ENCODE results near the gene PNKD.

The PNKD gene

GRCh38 chr2:218269900-218270720, at the start of gene PNKD, which contains the start of gene AAMP:
Gene PNKD, plus strand, starts transcription at chr2:218270519. Its CDS starts 17 bp downstream, at chr2:218270536.
Gene AAMP, minus strand, starts transcription at chr2:218270137. Its CDS starts 51 bp downstream, at chr2:218270086.
- DNase-seq (ENCODE audit: low read depth), result peak; percentile 100

- DNase-seq (ENCODE audit: low read depth), result no peak
Measured at GRCh38 chr2:218221000-218221399, 49.3 kb upstream of the PNKD start.

- DNase-seq (ENCODE audit: low read depth), result no peak
Measured at GRCh38 chr2:218223046-218223445, 47.3 kb upstream of the PNKD start.

GRCh38 chr2:218224186-218224585, 46.1 kb upstream of the PNKD start:
- DNase-seq (ENCODE audit: low read depth), result no peak

- DNase-seq (ENCODE audit: low read depth), result no peak
Measured at GRCh38 chr2:218226903-218227302, 43.4 kb upstream of the PNKD start.

- no peak for DNase-seq (ENCODE audit: low read depth)
Measured at GRCh38 chr2:218228366-218229090, 41.8 kb upstream of the PNKD start.

- DNase-seq (ENCODE audit: low read depth), result peak; percentile 29
Measured at GRCh38 chr2:218229239-218229638, 41.1 kb upstream of the PNKD start.

- no peak for DNase-seq (ENCODE audit: low read depth)
Measured at GRCh38 chr2:218229851-218230250, 40.5 kb upstream of the PNKD start.

GRCh38 chr2:218230882-218231281, 39.4 kb upstream of the PNKD start:
- DNase-seq (ENCODE audit: low read depth), result no peak

- DNase-seq (ENCODE audit: low read depth), result no peak
Measured at GRCh38 chr2:218233543-218233942, 36.8 kb upstream of the PNKD start.

GRCh38 chr2:218234521-218234920, 35.8 kb upstream of the PNKD start:
- DNase-seq (ENCODE audit: low read depth), result no peak

- no peak for DNase-seq (ENCODE audit: low read depth)
Measured at GRCh38 chr2:218235017-218235416, 35.3 kb upstream of the PNKD start.

GRCh38 chr2:218236829-218237228, 33.5 kb upstream of the PNKD start:
- no peak for DNase-seq (ENCODE audit: low read depth)

- DNase-seq (ENCODE audit: low read depth), result no peak
Measured at GRCh38 chr2:218238887-218239286, 31.4 kb upstream of the PNKD start.

- no peak for DNase-seq (ENCODE audit: low read depth)
Measured at GRCh38 chr2:218244204-218244603, 26.1 kb upstream of the PNKD start.

- no peak for DNase-seq (ENCODE audit: low read depth)
Measured at GRCh38 chr2:218244665-218245064, 25.7 kb upstream of the PNKD start.

GRCh38 chr2:218245214-218245613, 25.1 kb upstream of the PNKD start:
- no peak for DNase-seq (ENCODE audit: low read depth)

GRCh38 chr2:218249691-218250090, 20.6 kb upstream of the PNKD start:
- DNase-seq (ENCODE audit: low read depth), result no peak

GRCh38 chr2:218252509-218253231, 17.6 kb upstream of the PNKD start:
- no peak for DNase-seq (ENCODE audit: low read depth)

GRCh38 chr2:218253232-218253625, 17.1 kb upstream of the PNKD start:
- no peak for DNase-seq (ENCODE audit: low read depth)

- DNase-seq (ENCODE audit: low read depth), result no peak
Measured at GRCh38 chr2:218255446-218255845, 14.9 kb upstream of the PNKD start.

GRCh38 chr2:218256612-218257350, 13.5 kb upstream of the PNKD start:
- DNase-seq (ENCODE audit: low read depth), result no peak
